VCaP (cell line): ENCODE measurements around the gene SYNGR2.

Experiments
- H3K27ac ChIP-seq: fragments of 450-650 bp; 2 replicates; pipeline ENCODE4 v1.5.1; 2017
- CTCF ChIP-seq: fragments of 450-650 bp; conservative IDR thresholded peaks from 2 replicates; pipeline ENCODE4 v1.5.1; 2017; ENCODE audit warnings: mild to moderate bottlenecking, moderate library complexity

Gene SYNGR2

GRCh38 chr17:78147315-78147998, 20.9 kb upstream of the SYNGR2 start:
- peak overlapping the region; percentile 9; the same call in 1 of the 2 replicates for H3K27ac ChIP-seq
- TF ChIP-seq CTCF: no peak

- TF ChIP-seq CTCF: no peak
- H3K27ac ChIP-seq: no peak overlapping the region
These were observed 19.9 kb upstream of the SYNGR2 start for GRCh38 chr17:78148286-78149016.

GRCh38 chr17:78151514-78152008, 16.8 kb upstream of the SYNGR2 start:
- peak overlapping the region; percentile 71 for H3K27ac ChIP-seq
- no peak for TF ChIP-seq CTCF

- no peak for TF ChIP-seq CTCF
These were observed 13.2 kb upstream of the SYNGR2 start for GRCh38 chr17:78154903-78155811.

GRCh38 chr17:78159575-78160158, 8.7 kb upstream of the SYNGR2 start:
- no peak overlapping the region for H3K27ac ChIP-seq
- TF ChIP-seq CTCF: no peak

More at GRCh38 chr17:78154903-78155811, 13.2 kb upstream of the SYNGR2 start:
- H3K27ac ChIP-seq: no peak overlapping the region

- peak; percentile 41 for TF ChIP-seq CTCF
- peak overlapping the region; percentile 80 for H3K27ac ChIP-seq
These were observed 4.3 kb upstream of the SYNGR2 start for GRCh38 chr17:78163881-78164747.
